ENCODE results near the gene HCRTR2. TPM values are rescaled to one million over a fixed set of nuclear protein-coding genes. Genes with fewer than 3 reads are reported as not detected.
"Not testable (repeated sequence)": the region's sequence is repeated elsewhere in the genome, so short reads cannot be mapped to it uniquely, and the experiment has no call there.

The HCRTR2 gene
- total RNA-seq, 1 donor from 2014 or later, result not detected

DNA sequence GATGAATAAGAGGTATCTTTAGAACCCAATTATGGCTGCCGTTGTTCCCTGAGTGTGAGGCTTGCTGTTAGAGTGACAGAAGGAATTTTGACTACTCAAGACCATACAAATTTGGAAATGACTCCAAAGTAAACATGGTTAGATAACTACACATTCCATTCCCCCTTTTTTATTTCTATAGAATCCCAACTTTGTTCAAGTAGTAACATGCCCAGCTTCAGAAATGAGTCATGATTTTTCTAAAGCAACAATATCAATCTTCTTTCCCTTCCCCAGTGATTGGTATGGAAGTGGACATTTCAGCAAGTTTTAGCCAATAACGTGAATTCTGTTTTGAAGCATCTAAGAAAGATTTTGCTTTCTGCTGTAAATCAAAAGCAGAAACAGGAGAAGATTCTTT, 37.8 kb downstream of the HCRTR2 start:
- DNase-seq (ENCODE audit: low read depth), result no peak

DNA sequence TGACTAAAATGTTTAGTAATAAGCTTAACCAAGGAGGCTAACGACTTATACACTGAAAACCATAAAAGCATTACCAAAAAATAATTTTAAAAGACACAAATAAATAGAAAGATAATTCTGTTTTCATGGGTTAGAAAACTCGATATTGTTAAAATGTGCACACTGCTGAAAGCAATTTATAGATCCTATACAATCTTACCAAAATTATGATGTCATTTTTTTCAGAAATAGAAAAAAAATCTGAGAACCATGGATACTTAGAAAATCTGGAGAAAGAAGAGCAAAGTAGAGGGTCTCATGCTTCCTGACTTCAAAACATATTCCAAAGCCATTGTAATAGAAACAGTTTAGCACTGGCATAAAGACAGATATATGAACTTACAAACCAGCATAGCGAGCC, 46.6 kb downstream of the HCRTR2 start:
- DNase-seq (ENCODE audit: low read depth), result no peak

DNA sequence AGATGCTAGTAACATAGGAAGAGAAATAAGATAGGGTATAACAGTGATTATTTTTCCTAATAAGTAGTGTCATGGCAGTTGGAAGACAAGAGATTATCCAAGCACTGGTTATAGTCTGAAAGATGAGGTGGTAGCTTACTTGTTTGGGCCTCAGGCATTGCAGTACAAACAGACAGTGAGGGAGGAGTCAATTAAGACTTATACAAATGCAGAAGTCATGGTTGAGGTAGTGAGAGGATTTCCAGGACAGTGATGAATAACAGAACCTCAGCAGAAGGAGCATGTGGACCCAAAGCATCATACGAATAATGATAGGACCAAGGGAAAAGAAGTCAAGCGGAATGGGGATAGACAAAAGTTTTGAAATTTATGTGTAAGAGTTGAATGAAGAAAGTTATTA, 53.5 kb downstream of the HCRTR2 start:
- no peak for DNase-seq (ENCODE audit: low read depth)

DNA sequence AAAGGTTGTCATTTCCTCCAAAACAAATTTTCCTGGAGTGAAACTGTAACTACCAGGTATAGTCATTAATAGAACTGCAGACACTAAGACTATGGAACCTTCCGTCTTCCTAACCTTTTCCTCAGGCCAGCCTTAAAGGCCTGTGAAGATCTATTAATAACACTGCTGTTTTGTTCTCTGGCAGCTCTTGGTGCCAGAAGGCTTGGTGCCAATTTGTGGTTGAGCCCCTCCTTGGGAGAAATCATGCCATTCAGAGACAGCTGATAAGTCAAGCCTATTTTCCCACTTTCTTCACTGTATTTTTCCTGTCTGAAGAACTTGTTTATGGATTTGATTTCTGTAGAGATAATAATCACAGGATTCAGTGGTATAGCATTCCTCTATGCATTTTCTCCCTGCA, 64.8 kb downstream of the HCRTR2 start:
- peak; percentile 86 for DNase-seq (ENCODE audit: low read depth)

DNA sequence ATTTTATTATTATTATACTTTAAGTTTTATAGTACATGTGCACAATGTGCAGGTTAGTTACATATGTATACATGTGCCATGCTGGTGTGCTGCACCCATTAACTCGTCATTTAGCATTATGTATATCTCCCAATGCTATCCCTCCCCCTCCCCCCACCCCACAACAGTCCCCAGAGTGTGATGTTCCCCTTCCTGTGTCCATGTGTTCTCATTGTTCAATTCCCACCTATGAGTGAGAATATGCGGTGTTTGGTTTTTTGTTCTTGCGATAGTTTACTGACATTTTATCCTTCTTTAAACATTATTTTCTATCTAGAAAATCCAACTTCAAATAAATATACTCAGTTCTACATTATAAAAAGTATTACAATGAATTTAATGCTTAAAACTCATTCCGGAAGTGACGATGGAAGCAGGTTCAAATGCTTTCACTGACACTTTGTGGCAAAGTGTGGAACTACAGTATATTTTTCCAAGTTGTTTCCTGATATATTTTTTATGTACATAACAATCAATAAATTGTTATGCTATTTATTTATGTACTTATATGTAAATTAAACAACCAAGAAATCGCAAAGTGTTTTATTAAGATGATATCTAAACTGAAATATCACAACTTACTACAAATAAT, 66.8 kb downstream of the HCRTR2 start:
- peak; percentile 28 for DNase-seq (ENCODE audit: low read depth)

GRCh38 chr6:55250400-55250799, 76.1 kb downstream of the HCRTR2 start:
- no peak for DNase-seq (ENCODE audit: low read depth)

- no peak for DNase-seq (ENCODE audit: low read depth)
Observed at GRCh38 chr6:55255113-55255512, 80.8 kb downstream of the HCRTR2 start.

GRCh38 chr6:55260181-55260580, 85.9 kb downstream of the HCRTR2 start:
- DNase-seq (ENCODE audit: low read depth), result no peak

GRCh38 chr6:55265409-55266114, 91.2 kb downstream of the HCRTR2 start:
- no peak for DNase-seq (ENCODE audit: low read depth)

DNA sequence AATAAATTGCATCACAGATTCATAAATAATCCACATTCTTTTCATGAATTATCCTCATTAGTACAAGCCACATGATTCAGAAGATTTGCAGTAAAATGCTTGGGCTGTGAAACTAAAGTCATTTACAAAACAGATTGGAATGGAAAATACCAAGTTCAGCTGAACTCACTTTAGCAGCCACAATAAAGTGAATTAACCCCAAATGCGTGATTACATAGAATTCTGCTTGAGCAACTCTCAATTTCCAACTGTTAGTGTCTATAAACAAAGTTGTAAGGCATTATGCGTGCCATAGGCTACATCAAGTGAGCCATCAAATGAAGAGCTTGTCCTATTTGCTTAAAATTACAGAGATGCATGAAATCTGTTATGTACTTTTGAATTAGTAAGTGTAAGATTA, 92.6 kb downstream of the HCRTR2 start:
- DNase-seq (ENCODE audit: low read depth), result no peak

GRCh38 chr6:55276745-55277530, 102.6 kb downstream of the HCRTR2 start:
- peak; percentile 53 for DNase-seq (ENCODE audit: low read depth)

DNA sequence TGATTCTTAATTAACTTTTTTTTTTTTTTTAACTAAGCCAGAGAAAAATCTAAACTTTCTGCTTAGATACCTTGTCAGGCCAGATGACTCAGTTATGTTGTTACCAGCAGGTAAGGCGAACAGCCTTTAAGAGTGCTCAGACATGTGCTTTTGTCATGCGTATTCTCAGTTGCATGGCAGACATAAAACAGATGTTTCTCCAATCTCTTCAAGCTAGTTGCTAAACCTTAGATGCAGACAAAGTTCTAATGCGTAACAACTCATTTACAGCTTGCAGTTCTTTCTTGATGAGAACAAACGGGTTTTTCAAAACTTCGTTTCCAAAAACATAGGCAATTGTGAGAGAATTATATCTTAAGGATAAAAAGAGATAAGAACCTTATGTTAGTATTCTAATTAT, 103.3 kb downstream of the HCRTR2 start:
- DNase-seq (ENCODE audit: low read depth), result no peak

GRCh38 chr6:55281215-55281614, 106.9 kb downstream of the HCRTR2 start:
- DNase-seq (ENCODE audit: low read depth), result no peak

DNA sequence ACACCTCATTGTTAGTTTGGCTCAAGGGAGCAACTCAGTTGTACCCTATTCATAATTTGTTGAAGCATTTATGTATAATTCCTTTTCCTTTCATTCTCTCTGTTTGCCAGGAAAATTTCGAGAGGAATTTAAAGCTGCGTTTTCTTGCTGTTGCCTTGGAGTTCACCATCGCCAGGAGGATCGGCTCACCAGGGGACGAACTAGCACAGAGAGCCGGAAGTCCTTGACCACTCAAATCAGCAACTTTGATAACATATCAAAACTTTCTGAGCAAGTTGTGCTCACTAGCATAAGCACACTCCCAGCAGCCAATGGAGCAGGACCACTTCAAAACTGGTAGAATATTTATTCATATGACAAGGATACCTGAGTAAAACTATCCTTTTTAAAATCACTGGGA, 107.8 kb downstream of the HCRTR2 start:
- no peak for DNase-seq (ENCODE audit: low read depth)

GRCh38 chr6:55286824-55287223, 112.5 kb downstream of the HCRTR2 start:
- no peak for DNase-seq (ENCODE audit: low read depth)

GRCh38 chr6:55290736-55291135, 116.4 kb downstream of the HCRTR2 start:
- no peak for DNase-seq (ENCODE audit: low read depth)

- DNase-seq (ENCODE audit: low read depth), result peak; percentile 2
Observed at GRCh38 chr6:55293116-55293515, 118.8 kb downstream of the HCRTR2 start.

GRCh38 chr6:55297214-55297613, 122.9 kb downstream of the HCRTR2 start:
- not testable (repeated sequence) for DNase-seq (ENCODE audit: low read depth)

DNA sequence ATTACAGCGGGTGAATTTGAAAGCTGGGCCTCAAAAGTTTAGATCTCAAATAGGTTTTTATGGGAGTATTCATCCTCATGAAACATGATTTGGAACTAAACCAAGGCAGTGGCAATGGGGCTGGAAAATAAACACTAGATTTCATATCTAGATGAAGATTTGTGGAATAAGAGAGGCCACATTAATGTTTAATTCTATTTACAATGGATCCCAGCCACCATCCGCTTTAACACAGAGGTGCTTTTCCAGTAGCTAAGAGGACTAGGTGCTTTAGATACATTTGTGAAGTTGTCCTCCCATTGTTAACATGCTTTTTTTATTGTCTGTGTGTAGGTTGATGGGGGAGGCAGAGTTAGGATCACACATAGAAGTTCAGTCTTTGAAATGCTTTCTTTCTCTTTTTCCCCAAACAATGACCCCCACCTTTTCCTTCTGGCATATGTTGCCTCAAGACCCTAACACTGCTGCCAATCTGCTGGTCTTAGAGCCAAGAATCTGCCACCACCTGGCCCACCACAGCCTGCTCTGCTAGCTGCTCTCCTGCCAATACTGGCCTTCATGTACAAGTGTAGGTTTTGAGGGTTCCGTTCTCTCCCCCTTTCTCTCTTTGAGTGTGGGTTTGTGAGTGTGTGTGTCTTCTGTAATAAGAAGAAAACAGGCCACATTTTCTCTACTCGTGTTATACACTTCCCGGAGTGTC, 125.1 kb downstream of the HCRTR2 start:
- DNase-seq (ENCODE audit: low read depth), result no peak

GRCh38 chr6:55304747-55305146, 130.4 kb downstream of the HCRTR2 start:
- DNase-seq (ENCODE audit: low read depth), result no peak

DNA sequence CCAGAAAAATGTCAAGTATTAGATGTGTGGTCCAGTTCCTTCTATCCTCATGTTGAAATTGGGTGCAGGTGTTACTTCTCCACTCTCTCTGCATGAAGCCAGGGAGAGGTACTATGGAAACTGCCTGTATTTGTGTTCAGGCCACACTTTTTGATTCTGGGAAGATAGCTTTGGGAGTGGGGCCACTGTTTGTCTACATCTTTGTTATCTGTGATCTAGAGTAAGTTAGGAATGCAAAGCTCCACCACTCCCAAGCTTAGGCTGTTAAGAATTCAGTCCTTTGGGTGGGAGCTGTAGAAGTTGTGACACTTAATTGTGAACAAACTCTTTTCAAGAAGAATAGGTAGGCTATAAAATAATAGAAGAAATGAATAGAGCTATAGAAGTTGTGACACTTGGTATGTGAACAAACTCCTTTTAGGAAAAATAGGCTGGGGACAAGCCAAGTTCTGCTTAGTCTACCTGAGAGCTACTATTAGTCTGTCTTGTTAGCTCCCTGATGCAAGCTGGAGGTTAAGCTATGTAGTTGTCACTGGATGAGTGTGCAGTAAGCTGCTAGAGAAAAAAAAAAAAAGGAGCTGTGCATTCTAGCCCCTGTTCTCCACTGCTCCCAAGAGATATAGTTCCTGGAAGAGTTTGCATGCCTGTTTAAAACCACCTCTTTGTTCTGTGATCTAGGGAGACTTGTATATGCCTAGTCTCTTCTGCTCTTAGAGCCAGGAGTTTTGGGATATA, 145.8 kb downstream of the HCRTR2 start:
- no peak for DNase-seq (ENCODE audit: low read depth)

Measured in myocyte (in vitro differentiated cells).